ENCODE measurements around the gene MUC12. TPM values are rescaled to one million over a fixed set of nuclear protein-coding genes. Genes with fewer than 3 reads are reported as not detected.
A peak's percentile ranks its signal among the peaks of the same experiment; 100 is the strongest.

MUC12 gene
- total and polyA plus RNA-seq, 2 experiments from 2014 or later = 4.0 to 7.3 TPM

DNA sequence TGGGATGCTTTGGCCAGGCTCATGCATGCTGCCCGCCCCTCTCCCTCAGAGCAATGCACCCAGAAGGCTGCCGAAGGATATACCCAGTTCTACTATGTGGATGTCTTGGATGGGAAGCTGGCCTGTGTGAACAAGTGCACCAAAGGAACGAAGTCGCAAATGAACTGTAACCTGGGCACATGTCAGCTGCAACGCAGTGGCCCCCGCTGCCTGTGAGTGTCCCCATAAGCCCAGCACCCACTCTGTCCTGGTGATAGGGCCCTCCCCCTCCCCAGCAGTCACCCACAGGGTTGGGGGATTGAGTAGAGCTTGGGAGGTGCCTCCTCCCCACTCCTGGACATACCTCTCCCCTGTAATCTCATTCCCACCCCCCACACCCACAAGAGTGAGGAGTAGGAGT, 43.6 kb downstream of the MUC12 start:
- H3K4me1 ChIP-seq (ENCODE audit: insufficient read depth) = peaks cover 3% of the 10 kb centered on the region
- no peak overlapping the region for H3K27ac ChIP-seq
- TF ChIP-seq EZH2phosphoT487 (IDR thresholded peaks at IDR 0.05; ENCODE audit: low read depth, severe bottlenecking, unreplicated experiment) = no peak
- TF ChIP-seq CTCF (IDR thresholded peaks at IDR 0.05; ENCODE audit: poor library complexity) = no peak
- TF ChIP-seq EZH2 (IDR thresholded peaks at IDR 0.05; ENCODE audit: borderline replicate concordance) = no peak
- H3K9me3 ChIP-seq (ENCODE audit: low read depth) = no peaks in the 10 kb centered on the region
- DNase-seq (ENCODE audit: low spot score) = no peak
- no peak overlapping the region for H2AFZ ChIP-seq
- no peaks in the 10 kb centered on the region for H3K27me3 ChIP-seq
- H3K4me3 ChIP-seq = no peak overlapping the region
- no peaks in the 10 kb centered on the region for H3K79me2 ChIP-seq
- WGBS (ENCODE audit: low lambda C conversion rate, missing lambda C conversion rate) = 96% methylated on average over 6 of the region's 6 CpGs
- H3K4me2 ChIP-seq = no peak overlapping the region
- no peaks in the 10 kb centered on the region for H3K36me3 ChIP-seq (replicated peaks; ENCODE audit: insufficient read depth, low read depth)
- no peaks in the 10 kb centered on the region for H4K20me1 ChIP-seq (ENCODE audit: insufficient read depth, poor library complexity, severe bottlenecking)
- H3K9me2 ChIP-seq (replicated peaks; ENCODE audit: insufficient read depth) = no peaks in the 10 kb centered on the region

DNA sequence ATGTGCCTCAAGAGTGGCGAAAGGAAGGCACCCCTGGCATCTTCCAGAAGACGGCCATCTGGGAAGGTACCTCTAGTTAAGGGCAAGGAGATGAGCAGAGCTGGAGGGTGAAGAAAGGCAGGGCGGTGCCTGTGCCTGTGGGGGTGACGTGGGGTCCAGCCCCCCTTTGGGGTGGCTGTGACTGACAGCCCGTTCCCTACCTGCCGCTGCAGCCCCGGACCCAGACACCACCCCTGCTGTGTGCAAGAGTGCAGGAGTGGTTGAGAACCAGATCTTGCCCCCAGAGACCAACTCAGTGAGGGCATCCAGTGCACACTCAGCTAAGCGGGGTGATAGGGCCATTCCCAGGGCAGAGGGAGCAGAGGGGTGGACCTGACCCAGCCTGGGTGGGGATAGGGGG, 46.3 kb downstream of the MUC12 start:
- DNase-seq (ENCODE audit: low spot score) = no peak
- H4K20me1 ChIP-seq (ENCODE audit: insufficient read depth, poor library complexity, severe bottlenecking) = no peaks in the 10 kb centered on the region
- no peak overlapping the region for H3K27ac ChIP-seq
- H3K79me2 ChIP-seq = no peaks in the 10 kb centered on the region
- WGBS (ENCODE audit: low lambda C conversion rate, missing lambda C conversion rate) = 95% methylated on average over 8 of the region's 8 CpGs
- H3K4me2 ChIP-seq = no peak overlapping the region
- H3K9me3 ChIP-seq (ENCODE audit: low read depth) = no peaks in the 10 kb centered on the region
- H3K4me1 ChIP-seq (ENCODE audit: insufficient read depth) = peaks cover 3% of the 10 kb centered on the region
- no peak for TF ChIP-seq EZH2 (IDR thresholded peaks at IDR 0.05; ENCODE audit: borderline replicate concordance)
- TF ChIP-seq CTCF (IDR thresholded peaks at IDR 0.05; ENCODE audit: poor library complexity) = no peak
- TF ChIP-seq EZH2phosphoT487 (IDR thresholded peaks at IDR 0.05; ENCODE audit: low read depth, severe bottlenecking, unreplicated experiment) = no peak
- no peaks in the 10 kb centered on the region for H3K9me2 ChIP-seq (replicated peaks; ENCODE audit: insufficient read depth)
- H3K36me3 ChIP-seq (replicated peaks; ENCODE audit: insufficient read depth, low read depth) = no peaks in the 10 kb centered on the region
- no peaks in the 10 kb centered on the region for H3K27me3 ChIP-seq
- no peak overlapping the region for H3K4me3 ChIP-seq
- no peak overlapping the region for H2AFZ ChIP-seq

- 5% methylated on average over 22 of the region's 29 CpGs for WGBS (ENCODE audit: low lambda C conversion rate, missing lambda C conversion rate)
- H3K36me3 ChIP-seq (replicated peaks; ENCODE audit: insufficient read depth, low read depth) = no peaks in the 10 kb centered on the region
- peak overlapping the region; percentile 83 for H3K4me2 ChIP-seq
- H3K4me1 ChIP-seq (ENCODE audit: insufficient read depth) = peaks cover 3% of the 10 kb centered on the region
- no peak overlapping the region for H3K4me3 ChIP-seq
- H3K9me3 ChIP-seq (ENCODE audit: low read depth) = no peaks in the 10 kb centered on the region
- peak; percentile 91 for DNase-seq (ENCODE audit: low spot score)
- no peaks in the 10 kb centered on the region for H4K20me1 ChIP-seq (ENCODE audit: insufficient read depth, poor library complexity, severe bottlenecking)
- H2AFZ ChIP-seq = peak overlapping the region; percentile 73
- H3K79me2 ChIP-seq = no peaks in the 10 kb centered on the region
- peak overlapping the region; percentile 80 for H3K27ac ChIP-seq
- TF ChIP-seq EZH2 (IDR thresholded peaks at IDR 0.05; ENCODE audit: borderline replicate concordance) = no peak
- no peak for TF ChIP-seq EZH2phosphoT487 (IDR thresholded peaks at IDR 0.05; ENCODE audit: low read depth, severe bottlenecking, unreplicated experiment)
- TF ChIP-seq CTCF (IDR thresholded peaks at IDR 0.05; ENCODE audit: poor library complexity) = no peak
- H3K27me3 ChIP-seq = no peaks in the 10 kb centered on the region
- no peaks in the 10 kb centered on the region for H3K9me2 ChIP-seq (replicated peaks; ENCODE audit: insufficient read depth)
Observed at GRCh38 chr7:101017064-101017777, 47.9 kb downstream of the MUC12 start.
